Uterus (tissue), 4 donors: ENCODE data around the gene L1TD1. TPM values are rescaled to one million over a fixed set of nuclear protein-coding genes. Genes with fewer than 3 reads are reported as not detected.
"Not testable (repeated sequence)": the region's sequence is repeated elsewhere in the genome, so short reads cannot be mapped to it uniquely, and the experiment has no call there.

Source experiments
- DNase-seq, 2 donors: peaks; one replicate each; pipeline ENCODE4 v3.0.0-alpha.2; 2019 to 2020
- H3K27ac ChIP-seq, 2 donors: fragments of 200-600 bp; sonication (generic); 1 replicate in 1 of 2; 2 replicates in 1 of 2; pipeline ENCODE4 v1.5.1; 2016 to 2018
- H3K27me3 ChIP-seq, 2 donors: fragments of 200-600 bp; sonication (generic); one replicate each; pipeline ENCODE4 v1.5.1; 2018 to 2019; ENCODE audit warnings: control low read depth in 1 of 2
- H3K36me3 ChIP-seq, 2 donors: fragments of 200-600 bp; sonication (generic); one replicate each; pipeline ENCODE4 v1.5.1; 2019; ENCODE audit warnings: control low read depth in 1 of 2
- H3K4me1 ChIP-seq, 2 donors: fragments of 200-600 bp; sonication (generic); one replicate each; pipeline ENCODE4 v1.5.1; 2018 to 2019; ENCODE audit warnings: control low read depth in 1 of 2
- H3K4me3 ChIP-seq, 2 donors: fragments of 200-600 bp; sonication (generic); 1 replicate in 1 of 2; 2 replicates in 1 of 2; pipeline ENCODE4 v1.5.1; 2018 to 2019; ENCODE audit warnings: mild to moderate bottlenecking in 1 of 2
- H3K9me3 ChIP-seq, 2 donors: fragments of 200-600 bp; sonication (generic); one replicate each; pipeline ENCODE4 v1.5.1; 2019; ENCODE audit warnings: control low read depth in 1 of 2
- POLR2A ChIP-seq, 2 donors: fragments of 450-650 bp; IDR thresholded peaks; one replicate each; pipeline ENCODE4 v1.6.1; 2016; ENCODE audit warnings: antibody characterized with exemption in 2 of 2, mild to moderate bottlenecking in 1 of 2, moderate library complexity in 1 of 2
- intact Hi-C: fragments of 100-400 bp; cut with DNase I; formaldehyde crosslinking; loops from one replicate; pipeline ENCODE4 v1.15.1; 2023; ENCODE audit warnings: low total_unique reads
- total RNA-seq, 4 donors: library from RNA; depleted of rRNA in 3 of 4; stranded (reverse); fragments of >200 nt in 3 of 4; gene quantifications; one replicate each; pipeline versions ENCODE4 v1.1.0 to v1.2.4, GENCODE V29; 2014 to 2023
- TF ChIP-seq, protein P1 (sequence below), 4 experiments: fragments of 200-600 bp in 2 of 4; fragments of 450-650 bp in 2 of 4; sonication (generic) in 2 of 4; IDR thresholded peaks; one replicate each; pipeline ENCODE4 v1.5.1; 2016 to 2019; ENCODE audit warnings: antibody characterized with exemption in 4 of 4, mild to moderate bottlenecking in 2 of 4, moderate library complexity in 1 of 4
- donor health status: DM: yes; HTN: yes; CAD: no.

The L1TD1 gene
- total RNA-seq, 4 donors from 2014 or later, result 0.40 to 4.5 TPM; not detected in 2

DNA sequence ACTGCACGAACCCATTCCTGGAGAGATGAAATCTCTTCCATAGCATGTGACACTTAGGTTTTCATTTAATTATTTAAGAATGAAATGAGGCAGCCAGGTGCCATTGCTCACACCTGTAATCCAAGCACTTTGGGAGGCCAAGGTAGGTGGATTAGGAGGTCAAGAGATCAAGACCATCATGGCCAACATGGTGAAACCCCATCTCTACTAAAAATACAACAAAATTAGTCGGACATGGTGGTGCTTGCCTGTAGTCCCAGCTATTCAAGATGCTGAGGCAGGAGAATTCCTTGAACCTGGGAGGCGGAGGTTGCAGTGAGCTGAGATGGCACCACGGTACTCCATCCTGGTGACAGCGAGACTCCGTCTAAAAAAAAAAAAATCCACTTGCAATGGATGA lies 17.8 kb downstream of the L1TD1 start:
- H3K27me3 ChIP-seq, result no peaks in the 10 kb centered on the region
- no peaks in the 10 kb centered on the region for H3K9me3 ChIP-seq
- H3K4me3 ChIP-seq, result no peak overlapping the region
- DNase-seq, result no peak
- TF ChIP-seq, protein P1, sequence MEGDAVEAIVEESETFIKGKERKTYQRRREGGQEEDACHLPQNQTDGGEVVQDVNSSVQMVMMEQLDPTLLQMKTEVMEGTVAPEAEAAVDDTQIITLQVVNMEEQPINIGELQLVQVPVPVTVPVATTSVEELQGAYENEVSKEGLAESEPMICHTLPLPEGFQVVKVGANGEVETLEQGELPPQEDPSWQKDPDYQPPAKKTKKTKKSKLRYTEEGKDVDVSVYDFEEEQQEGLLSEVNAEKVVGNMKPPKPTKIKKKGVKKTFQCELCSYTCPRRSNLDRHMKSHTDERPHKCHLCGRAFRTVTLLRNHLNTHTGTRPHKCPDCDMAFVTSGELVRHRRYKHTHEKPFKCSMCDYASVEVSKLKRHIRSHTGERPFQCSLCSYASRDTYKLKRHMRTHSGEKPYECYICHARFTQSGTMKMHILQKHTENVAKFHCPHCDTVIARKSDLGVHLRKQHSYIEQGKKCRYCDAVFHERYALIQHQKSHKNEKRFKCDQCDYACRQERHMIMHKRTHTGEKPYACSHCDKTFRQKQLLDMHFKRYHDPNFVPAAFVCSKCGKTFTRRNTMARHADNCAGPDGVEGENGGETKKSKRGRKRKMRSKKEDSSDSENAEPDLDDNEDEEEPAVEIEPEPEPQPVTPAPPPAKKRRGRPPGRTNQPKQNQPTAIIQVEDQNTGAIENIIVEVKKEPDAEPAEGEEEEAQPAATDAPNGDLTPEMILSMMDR (IDR thresholded peaks at IDR 0.05), result no peak
- no peak for TF ChIP-seq POLR2A (IDR thresholded peaks at IDR 0.05)
- no peaks in the 10 kb centered on the region for H3K4me1 ChIP-seq
- H3K36me3 ChIP-seq, result no peaks in the 10 kb centered on the region
- no peak overlapping the region for H3K27ac ChIP-seq
- intact Hi-C loops, result no loop called here

DNA sequence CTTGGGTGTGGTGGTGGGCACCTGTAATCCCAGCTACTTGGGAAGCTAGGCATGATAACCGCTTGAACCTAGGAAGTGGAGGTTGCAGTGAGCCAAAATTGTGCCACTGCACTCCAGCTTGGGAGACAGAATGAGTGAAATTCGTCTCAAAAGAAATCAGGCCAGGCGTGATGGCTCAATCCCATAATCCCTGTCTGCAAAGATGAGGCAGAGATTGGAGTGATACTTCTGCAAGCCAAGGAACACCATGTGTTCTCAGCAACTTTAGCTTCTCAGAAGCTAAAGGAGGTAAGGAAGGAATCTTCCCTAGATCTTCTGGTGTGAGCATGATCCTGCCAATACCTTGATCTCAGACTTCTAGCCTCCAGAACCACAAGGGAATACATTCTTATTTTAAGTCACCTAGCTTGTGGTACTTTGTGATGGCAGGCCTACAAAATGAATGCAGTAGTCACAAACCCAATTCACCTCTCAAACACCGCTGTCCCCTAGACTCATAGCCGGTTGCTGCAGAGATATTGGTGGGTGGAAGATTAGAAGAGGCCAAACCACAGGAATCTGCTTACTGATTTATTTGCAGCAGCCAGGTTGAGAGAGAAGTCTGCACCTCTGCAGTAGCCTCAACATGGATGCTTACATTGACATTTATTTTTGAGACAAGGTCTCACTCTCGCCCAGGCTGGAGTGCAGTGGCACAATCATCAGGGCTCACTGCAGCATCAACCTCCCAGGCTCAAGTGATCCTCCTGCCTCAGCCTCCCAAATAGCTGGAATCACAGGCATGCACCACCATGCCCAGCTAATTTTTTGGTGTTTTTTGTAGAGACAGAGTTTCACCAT lies 18.6 kb downstream of the L1TD1 start:
- Histone ChIP-seq H3K36me3 (no peaks in the 10 kb centered on the region), H3K4me3 (no peak overlapping the region), H3K4me1 (no peaks in the 10 kb centered on the region), H3K27me3 (no peaks in the 10 kb centered on the region), H3K9me3 (no peaks in the 10 kb centered on the region), H3K27ac (no peak overlapping the region)
- no peak for TF ChIP-seq POLR2A (IDR thresholded peaks at IDR 0.05)
- TF ChIP-seq, protein P1 (IDR thresholded peaks at IDR 0.05), result no peak
- intact Hi-C loops, result no loop called here
- DNase-seq, result no peak

GRCh38 chr1:62218604-62219003 lies 24.0 kb downstream of the L1TD1 start:
- Histone ChIP-seq H3K4me3 (no peak overlapping the region), H3K36me3 (no peaks in the 10 kb centered on the region), H3K27me3 (no peaks in the 10 kb centered on the region), H3K4me1 (no peaks in the 10 kb centered on the region), H3K9me3 (no peaks in the 10 kb centered on the region), H3K27ac (no peak overlapping the region)
- intact Hi-C loops, result no loop called here
- TF ChIP-seq, protein P1 (IDR thresholded peaks at IDR 0.05), result no peak
- TF ChIP-seq POLR2A (IDR thresholded peaks at IDR 0.05), result no peak
- DNase-seq, result no peak

- H3K27ac ChIP-seq, H3K4me1 ChIP-seq, intact Hi-C loops, H3K27me3 ChIP-seq, DNase-seq, H3K4me3 ChIP-seq, H3K9me3 ChIP-seq, H3K36me3 ChIP-seq: not testable (repeated sequence)
Measured at GRCh38 chr1:62220456-62220855, 25.8 kb downstream of the L1TD1 start.

- Histone ChIP-seq H3K4me3 (no peak overlapping the region), H3K9me3 (no peaks in the 10 kb centered on the region), H3K4me1 (no peaks in the 10 kb centered on the region), H3K27ac (no peak overlapping the region), H3K36me3 (no peaks in the 10 kb centered on the region), H3K27me3 (no peaks in the 10 kb centered on the region)
- no peak for DNase-seq
- TF ChIP-seq POLR2A (IDR thresholded peaks at IDR 0.05), result no peak
- TF ChIP-seq, protein P1 (IDR thresholded peaks at IDR 0.05), result no peak
- intact Hi-C loops, result no loop called here
Measured at GRCh38 chr1:62221171-62221570, 26.5 kb downstream of the L1TD1 start.
